ENCODE measurements around the gene CYP4F8.

GRCh38 chr19:15673176-15673654 lies 58.2 kb downstream of the CYP4F8 start:
- TF ChIP-seq CTCF (IDR thresholded peaks at IDR 0.05): no peak
- TF ChIP-seq GABPA (IDR thresholded peaks at IDR 0.05; ENCODE audit: low read depth): no peak
- no peak for TF ChIP-seq EP300 (IDR thresholded peaks at IDR 0.05; ENCODE audit: borderline replicate concordance in 1 of 2, low read depth in 1 of 2, low read length in 1 of 2)
- no peak for TF ChIP-seq YY1 (IDR thresholded peaks at IDR 0.05; ENCODE audit: low read depth)
- no peak for TF ChIP-seq SIN3A (IDR thresholded peaks at IDR 0.05; ENCODE audit: borderline replicate concordance, low read depth, low read length)

Data from SK-N-SH (cell line).